Caco-2 (cell line): ENCODE results near the gene IRS2. TPM values are rescaled to one million over a fixed set of nuclear protein-coding genes. Genes with fewer than 3 reads are reported as not detected.
"Not testable (repeated sequence)": the region's sequence is repeated elsewhere in the genome, so short reads cannot be mapped to it uniquely, and the experiment has no call there.

ENCODE experiments used
- BruUV-seq: library from RNA; stranded (reverse); fragments of 400-500 nt; replicated peaks from 2 replicates; lab custom pipeline; 2021; lab: Mats Ljungman, UMichigan
- CTCF ChIA-PET: fragments of 300-600 bp; sonication (Branson Sonifier 250); formaldehyde crosslinking; loops from one replicate; lab custom pipeline; 2022; ENCODE audit warnings: antibody characterized with exemption; lab: Charles Lee
- POLR2A ChIA-PET: fragments of 300-600 bp; sonication (Branson Sonifier 250); formaldehyde crosslinking; loops from one replicate; lab custom pipeline; 2022; ENCODE audit warnings: antibody characterized with exemption; lab: Charles Lee
- DNase-seq, 2 experiments: peaks; one replicate each; pipeline versions ENCODE4 v3.0.0 to v3.0.0-alpha.2; 2020 to 2022
- H3K27me3 ChIP-seq: replicated peaks from 2 replicates; pipeline ENCODE4 v1.6.0; 2011; ENCODE audit warnings: low read length; ENCODE audit not compliant: control insufficient read depth, insufficient read depth
- H3K36me3 ChIP-seq: 2 replicates; pipeline ENCODE4 v1.5.1; 2011; ENCODE audit warnings: low read length; ENCODE audit not compliant: control insufficient read depth, insufficient read depth
- H3K4me1 ChIP-seq: fragments of 250-450 bp; sonication (Bioruptor Pico); 2 replicates; pipeline ENCODE4 v1.5.1; 2020; ENCODE audit warnings: mild to moderate bottlenecking
- H3K4me3 ChIP-seq: 2 replicates; pipeline ENCODE4 v1.5.1; 2011; ENCODE audit warnings: low read depth, mild to moderate bottlenecking, control low read depth, low read length
- H3K9me3 ChIP-seq: fragments of 250-450 bp; sonication (Bioruptor Pico); 2 replicates; pipeline ENCODE4 v1.5.1; 2020; ENCODE audit warnings: mild to moderate bottlenecking, moderate library complexity
- H3K27ac Mint-ChIP-seq: one replicate; pipeline ENCODE4 v1.8.0; 2022; ENCODE audit warnings: mixed read lengths; ENCODE audit not compliant: unreplicated experiment
- H3K27me3 Mint-ChIP-seq: one replicate; pipeline ENCODE4 v1.8.0; 2022; ENCODE audit warnings: mixed read lengths; ENCODE audit not compliant: insufficient read depth, unreplicated experiment
- H3K36me3 Mint-ChIP-seq: one replicate; pipeline ENCODE4 v1.8.0; 2022; ENCODE audit warnings: mild to moderate bottlenecking, mixed read lengths; ENCODE audit not compliant: insufficient read depth, unreplicated experiment
- H3K4me1 Mint-ChIP-seq: one replicate; pipeline ENCODE4 v1.8.0; 2022; ENCODE audit warnings: low read depth, mixed read lengths; ENCODE audit not compliant: unreplicated experiment
- H3K4me3 Mint-ChIP-seq: one replicate; pipeline ENCODE4 v1.8.0; 2022; ENCODE audit warnings: mild to moderate bottlenecking, moderate library complexity, mixed read lengths; ENCODE audit not compliant: unreplicated experiment
- H3K9me3 Mint-ChIP-seq: one replicate; pipeline ENCODE4 v1.8.0; 2022; ENCODE audit warnings: mixed read lengths; ENCODE audit not compliant: unreplicated experiment
- CTCF ChIP-seq, 2 experiments: fragments of 200-600 bp in 1 of 2; IDR thresholded peaks; 1 replicate in 1 of 2; 2 replicates in 1 of 2; pipeline versions ENCODE4 v1.5.1 to v1.8.0; 2011 to 2022; ENCODE audit warnings: antibody characterized with exemption in 1 of 2, control low read depth in 1 of 2, inconsistent platforms in 1 of 2, low read depth in 1 of 2, low read length in 1 of 2, mild to moderate bottlenecking in 1 of 2, moderate library complexity in 1 of 2; ENCODE audit not compliant: insufficient read depth in 1 of 2, severe bottlenecking in 1 of 2, unreplicated experiment in 1 of 2
- intact Hi-C: fragments of 100-400 bp; cut with micrococcal nuclease; formaldehyde crosslinking; loops from one replicate; pipeline ENCODE4 v1.10.0; 2022; ENCODE audit not compliant: unreplicated experiment
- total RNA-seq: library from RNA; stranded (reverse); gene quantifications from 2 replicates; pipeline ENCODE4 v1.2.3, GENCODE V29; 2022

Gene IRS2
- total RNA-seq, 1 experiment from 2014 or later = 5.5 TPM

- intact Hi-C loops = no loop called here
- H3K36me3 Mint-ChIP-seq = peaks cover under 1% of the 10 kb centered on the region
- H3K27me3 Mint-ChIP-seq = no peaks in the 10 kb centered on the region
- no peak overlapping the region for H3K27ac Mint-ChIP-seq
- ChIA-PET POLR2A (no interaction called here), CTCF (no interaction called here)
- no TSS peak for BruUV-seq
- no peaks in the 10 kb centered on the region for H3K4me1 Mint-ChIP-seq
- no peak for TF ChIP-seq CTCF (IDR thresholded peaks at IDR 0.05; ENCODE audit: insufficient read depth in 1 of 2, low read depth in 1 of 2, low read length in 1 of 2, severe bottlenecking in 1 of 2, unreplicated experiment in 1 of 2)
- H3K36me3 ChIP-seq = no peaks in the 10 kb centered on the region
- no peaks in the 10 kb centered on the region for H3K9me3 ChIP-seq
- H3K27me3 ChIP-seq = no peaks in the 10 kb centered on the region
- H3K4me3 Mint-ChIP-seq = no peak overlapping the region
- no peak overlapping the region for H3K4me3 ChIP-seq
- no peaks in the 10 kb centered on the region for H3K4me1 ChIP-seq
- DNase-seq = no peak
- peaks cover 9% of the 10 kb centered on the region for H3K9me3 Mint-ChIP-seq
Measured at GRCh38 chr13:109735436-109735966, 50.9 kb downstream of the IRS2 start.

GRCh38 chr13:109734002-109734785 is 52.2 kb downstream of the IRS2 start:
- Mint-ChIP-seq H3K27me3 (no peaks in the 10 kb centered on the region), H3K36me3 (no peaks in the 10 kb centered on the region), H3K27ac (no peak overlapping the region), H3K4me3 (no peak overlapping the region), H3K9me3 (peaks cover 9% of the 10 kb centered on the region), H3K4me1 (no peaks in the 10 kb centered on the region)
- no peaks in the 10 kb centered on the region for H3K9me3 ChIP-seq
- no peak for DNase-seq
- H3K4me3 ChIP-seq = no peak overlapping the region
- no peaks in the 10 kb centered on the region for H3K4me1 ChIP-seq
- H3K27me3 ChIP-seq = no peaks in the 10 kb centered on the region
- no TSS peak for BruUV-seq
- POLR2A ChIA-PET = no interaction called here
- CTCF ChIA-PET = no interaction called here
- no peak for TF ChIP-seq CTCF (IDR thresholded peaks at IDR 0.05; ENCODE audit: insufficient read depth in 1 of 2, low read depth in 1 of 2, low read length in 1 of 2, severe bottlenecking in 1 of 2, unreplicated experiment in 1 of 2)
- intact Hi-C loops = no loop called here
- H3K36me3 ChIP-seq = no peaks in the 10 kb centered on the region

GRCh38 chr13:109733550-109733949 is 52.8 kb downstream of the IRS2 start:
- intact Hi-C loops = no loop called here
- H3K9me3 ChIP-seq = no peaks in the 10 kb centered on the region
- H3K36me3 Mint-ChIP-seq = no peaks in the 10 kb centered on the region
- H3K4me1 ChIP-seq = no peaks in the 10 kb centered on the region
- no peak for TF ChIP-seq CTCF (IDR thresholded peaks at IDR 0.05; ENCODE audit: insufficient read depth in 1 of 2, low read depth in 1 of 2, low read length in 1 of 2, severe bottlenecking in 1 of 2, unreplicated experiment in 1 of 2)
- no peaks in the 10 kb centered on the region for H3K27me3 ChIP-seq
- no peak overlapping the region for H3K4me3 ChIP-seq
- CTCF ChIA-PET = no interaction called here
- H3K4me3 Mint-ChIP-seq = no peak overlapping the region
- H3K27ac Mint-ChIP-seq = no peak overlapping the region
- peaks cover 9% of the 10 kb centered on the region for H3K9me3 Mint-ChIP-seq
- POLR2A ChIA-PET = no interaction called here
- H3K4me1 Mint-ChIP-seq = no peaks in the 10 kb centered on the region
- no peak for DNase-seq
- no peaks in the 10 kb centered on the region for H3K36me3 ChIP-seq
- BruUV-seq = no TSS peak
- H3K27me3 Mint-ChIP-seq = no peaks in the 10 kb centered on the region

GRCh38 chr13:109732470-109733170 is 53.8 kb downstream of the IRS2 start:
- CTCF ChIA-PET = interaction anchor here (0.7 kb wide), 1 partner anchor 894 kb away, joined by 3 read pairs; no protein-coding TSS in a partner anchor
- BruUV-seq, intact Hi-C loops, POLR2A ChIA-PET, H3K4me3 Mint-ChIP-seq, H3K36me3 ChIP-seq, H3K9me3 Mint-ChIP-seq, H3K9me3 ChIP-seq, H3K27me3 Mint-ChIP-seq, H3K36me3 Mint-ChIP-seq, H3K27me3 ChIP-seq, H3K27ac Mint-ChIP-seq, H3K4me1 Mint-ChIP-seq, H3K4me1 ChIP-seq, H3K4me3 ChIP-seq, DNase-seq: not testable (repeated sequence)
